ENCODE data around the gene CADM1.

CADM1 gene

DNA sequence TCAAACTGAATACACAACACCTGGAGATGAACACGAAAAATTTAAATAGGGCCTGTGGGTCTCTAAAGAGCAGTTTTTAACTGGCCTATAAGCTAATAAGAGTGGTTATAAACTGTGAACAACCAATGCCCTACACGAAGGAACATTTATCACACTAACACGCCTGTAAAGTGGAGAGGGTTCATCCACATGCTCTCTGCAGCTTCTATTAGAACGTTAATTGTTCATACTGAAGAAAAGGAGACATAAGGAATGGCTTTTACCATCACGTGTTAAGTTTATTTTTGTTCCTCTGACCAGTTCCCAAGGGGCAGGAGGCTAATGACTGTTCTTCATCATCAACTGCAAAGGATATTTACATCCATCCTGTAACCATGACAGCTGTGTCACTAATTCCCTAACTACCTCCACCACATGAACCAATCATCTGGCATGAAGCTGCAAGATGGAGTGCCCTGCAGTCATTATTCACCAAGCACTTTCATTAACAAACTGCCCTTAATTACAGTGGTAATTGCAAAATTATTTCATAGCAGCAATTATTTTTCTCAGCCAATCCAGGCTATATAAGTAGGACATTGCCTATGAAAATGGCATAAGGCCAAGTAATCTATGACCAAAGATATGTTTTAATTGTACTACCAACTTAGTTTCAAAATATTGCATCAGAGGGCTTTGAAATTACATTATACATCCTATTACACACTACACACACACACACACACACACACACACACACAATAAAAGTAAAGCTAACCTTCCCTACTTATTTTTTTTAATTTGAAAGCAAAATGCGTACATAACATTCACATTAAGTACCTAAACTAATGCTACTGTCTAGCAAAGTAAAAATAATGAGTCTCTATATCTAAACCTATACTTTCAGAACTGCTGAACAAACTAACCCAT lies 186.7 kb downstream of the CADM1 start:
- no peak for DNase-seq (ENCODE audit: low read depth)

DNA sequence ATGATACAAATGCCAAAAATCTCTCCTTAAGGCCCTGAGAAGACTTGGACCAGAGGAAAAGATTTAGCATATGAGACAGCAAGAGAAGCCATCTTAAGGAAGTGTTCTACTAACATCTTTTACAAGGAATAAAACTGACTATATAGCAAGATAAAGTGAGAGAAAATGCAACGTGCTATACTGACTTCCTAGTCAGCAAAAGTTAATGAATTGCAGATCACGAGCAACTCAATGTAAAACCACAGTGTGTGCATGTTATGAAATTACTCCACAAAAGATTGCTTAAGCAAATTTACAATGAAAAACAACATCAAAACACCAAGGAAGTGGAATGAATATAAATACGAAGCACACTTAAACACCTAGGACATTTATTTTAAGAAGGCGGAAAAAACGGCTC lies 187.5 kb downstream of the CADM1 start:
- DNase-seq (ENCODE audit: low read depth) = no peak

DNA sequence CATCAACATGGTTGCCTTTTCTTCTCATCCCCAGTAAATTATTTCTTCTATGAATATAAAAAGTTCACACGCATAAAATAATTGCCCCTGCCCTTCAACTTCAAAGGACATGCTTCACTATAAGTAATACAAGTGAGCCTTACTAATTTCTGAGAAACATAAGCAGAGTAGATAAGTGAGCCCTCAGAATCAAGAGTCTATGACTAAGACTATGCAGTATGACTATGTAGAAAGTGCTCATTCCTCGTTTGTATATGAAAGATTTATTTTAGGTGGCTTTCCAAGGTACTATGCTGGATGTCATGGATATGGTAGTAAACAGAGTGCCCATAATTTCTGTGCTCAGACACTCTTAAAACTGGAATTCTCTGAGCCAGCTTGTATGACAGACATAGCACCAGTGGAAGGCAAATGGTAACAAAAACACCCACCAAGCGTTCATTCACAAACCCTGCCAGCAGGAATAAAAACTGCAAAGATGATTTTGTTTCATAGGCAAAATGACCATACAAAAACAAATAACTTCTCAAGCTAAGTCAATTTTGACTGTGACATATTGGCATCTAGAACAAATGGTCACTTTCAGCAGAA lies 189.8 kb downstream of the CADM1 start:
- DNase-seq (ENCODE audit: low read depth) = no peak

DNA sequence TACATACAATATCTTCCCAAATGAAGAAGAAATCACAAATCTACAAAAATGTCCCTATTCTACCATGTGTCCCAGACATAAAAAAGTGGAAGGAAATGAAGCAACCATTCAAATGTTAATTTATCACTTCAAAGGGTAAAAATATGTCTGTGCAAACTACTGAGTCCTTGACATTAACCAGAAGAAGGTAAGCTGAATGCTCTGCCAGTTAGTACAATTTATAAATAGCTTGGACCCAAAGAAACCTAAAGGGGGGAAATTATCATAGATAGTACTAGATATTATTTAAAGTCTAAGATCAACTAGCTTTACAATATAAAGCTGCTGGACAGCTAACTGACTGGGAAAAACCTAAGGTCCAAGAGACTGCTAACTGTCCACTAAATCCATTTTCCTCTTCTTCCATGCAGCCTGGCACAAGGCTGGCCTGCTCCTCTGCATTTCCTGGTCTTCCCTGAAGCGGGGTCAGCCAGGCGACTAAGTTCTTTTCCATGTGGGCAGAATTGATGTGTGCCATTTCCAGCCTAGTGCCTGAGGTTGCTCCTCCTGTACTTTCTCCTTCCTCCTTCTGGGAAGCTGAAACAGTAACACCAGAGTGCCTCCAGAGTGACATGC lies 190.9 kb downstream of the CADM1 start:
- no peak for DNase-seq (ENCODE audit: low read depth)

DNA sequence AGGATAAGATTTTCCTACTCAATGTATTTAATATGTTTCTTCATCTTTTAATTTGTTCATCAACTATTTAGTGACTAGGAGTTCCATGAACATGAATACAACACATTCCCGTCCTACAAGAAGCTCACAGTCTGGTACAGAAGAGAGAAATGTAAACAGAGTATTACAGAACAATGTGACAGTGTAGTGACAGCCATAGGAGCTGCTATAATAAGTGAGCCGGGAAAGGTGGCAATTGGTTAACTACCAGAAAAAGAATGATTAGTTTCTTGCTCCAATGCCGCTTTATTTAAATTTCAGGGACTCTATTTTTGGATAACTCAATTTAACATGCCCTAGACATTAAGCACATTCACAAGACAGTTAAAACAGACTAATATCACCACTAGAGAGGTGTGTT lies 192.3 kb downstream of the CADM1 start:
- no peak for DNase-seq (ENCODE audit: low read depth)

DNA sequence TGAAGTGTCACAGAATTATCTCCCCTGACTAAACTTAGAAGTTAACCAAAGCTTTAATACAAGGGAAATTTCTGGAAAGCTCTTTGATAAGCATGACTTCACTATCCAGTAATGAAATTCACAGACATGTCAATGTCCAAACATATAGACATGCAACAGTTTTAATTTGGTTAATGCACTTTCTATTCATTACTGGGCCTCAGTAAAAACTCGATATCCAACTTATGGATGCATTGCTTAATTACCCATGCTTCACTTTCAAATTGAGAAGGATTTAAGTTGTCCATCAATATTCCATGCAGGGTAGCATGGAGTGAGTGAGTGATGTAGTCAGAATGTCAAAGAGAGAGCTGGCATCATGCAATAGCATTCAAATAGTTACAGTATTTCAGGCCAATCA lies 197.5 kb downstream of the CADM1 start:
- DNase-seq (ENCODE audit: low read depth) = no peak

DNA sequence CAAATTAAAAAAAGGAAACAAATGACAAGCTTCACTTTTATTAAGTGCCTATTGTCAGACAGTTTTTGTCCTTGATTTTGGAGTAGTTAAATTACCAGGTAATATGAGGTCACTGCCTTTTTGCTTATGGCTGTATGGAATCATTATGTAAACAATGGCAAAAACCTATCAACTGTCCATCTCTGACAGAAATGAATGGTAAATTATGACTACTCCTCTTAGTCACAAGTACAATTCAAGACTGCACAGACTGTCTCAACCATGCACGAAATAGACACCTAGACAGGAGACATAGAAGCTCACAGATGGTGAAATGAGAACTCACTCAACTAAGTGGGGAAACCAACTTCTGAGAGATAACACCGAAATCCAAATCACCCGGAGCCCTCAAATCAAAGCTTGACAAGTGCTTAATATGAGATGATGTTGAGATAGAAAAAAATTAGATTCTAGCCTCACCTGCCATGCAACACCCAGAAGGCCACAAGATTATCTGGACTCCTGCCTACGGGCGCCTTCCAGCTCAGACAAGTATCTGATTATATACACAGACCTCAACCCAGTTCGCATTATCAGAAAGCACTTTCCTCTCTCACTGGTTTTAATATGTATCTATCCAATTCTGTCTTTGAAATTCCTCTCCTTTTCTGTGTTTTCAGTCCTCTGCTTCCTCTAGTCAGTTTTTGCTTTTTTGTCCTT lies 199.3 kb downstream of the CADM1 start:
- DNase-seq (ENCODE audit: low read depth) = no peak

DNA sequence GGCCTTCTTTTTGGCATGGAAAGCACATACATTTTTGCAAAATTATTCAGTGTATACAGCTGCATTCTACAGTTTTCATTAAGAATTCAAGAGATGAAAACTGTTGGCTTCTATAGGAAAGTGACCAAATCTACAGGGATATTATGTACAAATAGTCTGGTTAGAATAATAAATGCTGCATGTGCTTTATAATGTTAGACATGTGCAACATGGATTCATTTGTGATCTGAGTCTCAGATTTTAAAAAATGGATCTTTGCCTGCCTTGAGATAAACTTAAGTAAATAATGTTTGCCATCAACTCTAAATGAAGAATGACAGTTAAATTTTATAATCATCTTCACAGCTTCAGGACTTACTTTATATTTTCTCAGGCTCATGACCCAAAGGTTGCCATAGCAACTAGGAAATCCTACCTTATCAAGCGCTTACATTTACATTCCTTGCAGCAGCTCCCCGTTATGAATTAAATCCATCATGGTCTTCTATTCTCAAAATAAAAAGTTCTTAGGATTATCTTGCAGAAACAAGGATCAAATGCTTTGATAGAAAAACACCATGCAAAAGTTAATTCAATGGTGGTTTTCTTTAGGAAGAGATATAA lies 200.2 kb downstream of the CADM1 start:
- DNase-seq (ENCODE audit: low read depth) = no peak

DNA sequence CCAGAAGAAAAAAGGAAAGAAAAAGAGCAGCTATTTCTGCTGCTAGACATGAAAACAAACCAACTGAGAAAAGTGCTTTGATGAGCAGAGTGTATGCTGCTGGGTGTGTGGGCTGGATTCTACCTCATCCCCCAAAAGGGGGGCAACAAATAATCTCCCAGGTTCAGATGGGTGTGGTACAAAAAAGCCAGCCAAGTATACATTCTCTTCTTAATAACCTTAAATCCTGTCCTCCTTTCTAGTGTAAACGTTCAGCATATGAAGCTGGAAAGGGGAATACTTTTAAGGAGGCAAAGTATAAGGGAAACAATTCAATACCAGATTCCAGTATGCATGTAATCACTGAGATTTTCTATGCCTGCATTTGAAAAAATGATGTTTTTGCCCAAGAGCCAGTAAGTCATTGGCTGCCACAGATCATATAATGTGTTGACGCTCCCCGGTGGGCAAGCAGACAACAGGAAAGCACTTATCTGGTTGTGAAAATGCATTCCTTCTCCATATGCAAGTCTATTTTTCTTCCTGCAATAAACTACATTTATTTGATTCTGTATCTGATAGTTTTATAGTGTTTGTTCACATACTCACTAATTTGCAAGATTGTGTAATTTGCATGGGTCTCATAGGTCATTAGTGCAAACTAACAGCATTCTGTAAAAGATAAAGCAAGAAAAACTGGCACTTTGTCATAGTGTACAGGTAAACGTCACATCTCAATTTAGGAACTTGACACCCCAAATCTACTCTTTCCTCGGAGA lies 201.1 kb downstream of the CADM1 start:
- no peak for DNase-seq (ENCODE audit: low read depth)

DNA sequence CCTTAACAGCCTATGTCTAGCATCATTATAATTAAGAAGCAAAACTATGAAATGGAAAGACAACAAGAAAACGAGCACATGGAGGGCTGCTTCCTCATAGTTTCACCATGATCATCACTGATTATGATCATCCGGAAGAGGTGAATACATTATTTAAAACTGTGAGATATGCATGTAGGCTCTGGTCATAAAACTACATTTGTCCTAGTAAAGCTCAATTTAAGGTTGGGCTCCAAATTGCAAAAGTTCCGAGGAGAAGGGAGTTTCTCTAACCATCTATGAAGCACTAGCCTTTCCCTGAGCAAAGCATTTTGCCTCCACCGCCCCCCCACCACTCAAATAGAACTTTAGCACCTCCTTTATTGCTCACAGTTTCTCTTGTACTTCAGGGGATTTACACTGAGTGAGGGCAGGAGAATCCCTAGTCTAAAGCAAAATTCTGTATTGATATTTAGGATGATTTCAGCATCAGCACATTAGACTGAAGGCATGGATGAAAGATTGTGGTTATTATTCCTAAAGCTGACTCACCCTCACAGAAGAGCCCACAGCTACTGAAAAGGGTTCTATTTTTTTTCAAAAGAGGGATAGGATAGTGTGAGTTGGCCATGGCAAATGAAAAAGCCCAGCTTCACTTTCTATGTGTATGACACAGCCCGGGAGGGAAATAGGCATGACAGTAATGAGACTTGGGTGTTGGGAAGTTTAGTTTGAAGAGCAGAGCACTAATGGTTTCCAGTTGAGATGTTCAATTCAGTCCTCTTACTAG lies 203.4 kb downstream of the CADM1 start:
- DNase-seq (ENCODE audit: low read depth) = no peak

DNA sequence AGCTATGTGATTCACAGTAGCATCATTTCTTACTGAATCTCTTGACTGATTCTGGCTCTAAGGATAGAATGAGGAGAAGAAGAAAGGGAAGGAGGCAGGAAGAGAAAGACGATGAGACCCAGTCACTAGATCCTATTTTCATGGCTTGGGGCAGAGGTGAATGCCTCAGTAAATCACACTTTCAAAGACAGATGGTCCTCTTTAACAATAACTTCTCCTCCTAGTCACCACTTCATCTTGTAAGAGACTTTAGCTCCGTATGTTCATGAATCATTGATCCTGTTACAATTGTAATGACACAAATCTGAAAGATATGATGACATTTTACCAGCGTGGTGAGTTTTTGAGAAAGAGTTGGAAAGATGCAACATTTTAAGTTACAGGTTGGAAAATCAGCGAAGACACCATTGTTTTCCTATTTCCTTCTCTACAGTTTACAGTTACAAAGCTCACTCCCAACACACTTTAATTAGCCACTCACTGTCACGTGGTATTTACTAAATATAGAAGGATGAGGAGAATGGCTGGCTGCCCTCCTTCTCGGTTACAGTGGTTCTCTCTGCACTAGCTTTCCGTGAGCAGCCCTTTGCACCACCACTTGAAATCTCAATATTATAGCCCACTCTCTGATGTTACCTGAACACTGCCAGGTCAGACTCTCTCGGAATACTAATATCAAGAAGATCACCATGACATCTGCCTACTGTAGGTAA lies 205.8 kb downstream of the CADM1 start:
- no peak for DNase-seq (ENCODE audit: low read depth)

DNA sequence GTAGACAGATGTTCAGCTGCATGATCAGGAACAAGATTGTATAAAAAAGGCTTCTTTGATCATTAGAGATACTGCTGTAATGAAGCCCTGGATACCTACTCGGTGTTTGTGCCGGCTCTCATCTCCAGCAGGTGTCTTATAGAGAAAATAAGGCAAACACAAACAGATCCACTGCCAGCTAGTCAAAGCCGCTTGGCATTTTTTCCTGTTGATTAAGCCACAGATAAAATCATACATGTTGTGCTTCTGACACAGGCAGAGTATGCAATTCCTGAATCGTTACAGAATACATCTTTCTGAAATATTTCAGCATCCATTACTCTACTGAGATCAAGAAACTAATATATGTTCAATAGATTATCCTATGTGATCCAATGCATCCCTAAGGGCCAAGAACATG lies 206.9 kb downstream of the CADM1 start:
- no peak for DNase-seq (ENCODE audit: low read depth)

DNA sequence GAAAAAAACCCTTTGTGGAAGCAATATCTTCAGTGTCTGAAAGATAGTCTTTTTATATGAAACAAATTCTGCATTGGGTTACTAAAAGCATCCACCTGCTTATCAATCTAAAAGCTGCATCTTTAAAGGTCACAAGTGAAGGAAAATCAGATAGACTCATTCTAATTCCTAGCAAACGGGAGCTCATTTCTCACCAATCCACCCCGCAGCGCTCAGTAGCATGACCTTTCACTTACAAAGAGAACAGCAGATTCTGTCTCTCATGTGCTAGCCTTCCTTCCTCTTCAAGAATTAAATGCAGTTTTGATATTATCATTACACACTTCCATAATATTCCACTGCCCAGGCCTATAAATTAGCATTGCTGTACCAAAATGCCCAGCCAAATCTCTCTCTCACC lies 212.9 kb downstream of the CADM1 start:
- no peak for DNase-seq (ENCODE audit: low read depth)

DNA sequence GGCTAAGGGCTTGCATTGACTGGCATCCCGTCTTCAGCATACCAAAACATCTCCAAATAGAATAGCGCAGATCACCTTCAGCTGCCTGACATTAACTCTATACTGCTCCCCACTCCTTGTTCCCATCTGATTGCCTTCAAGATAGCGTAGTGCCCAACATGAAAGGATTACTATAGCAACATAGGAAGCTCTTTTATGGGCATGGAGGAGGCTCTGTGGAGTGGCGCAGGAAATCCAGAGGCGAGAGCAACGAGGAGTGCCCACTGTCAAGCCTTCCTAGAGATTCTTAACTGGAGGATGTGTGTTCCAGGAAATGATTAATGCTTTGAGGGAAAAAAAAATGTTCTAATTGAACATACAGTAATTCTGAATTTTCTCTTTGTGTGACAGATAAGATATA lies 213.3 kb downstream of the CADM1 start:
- DNase-seq (ENCODE audit: low read depth) = no peak

DNA sequence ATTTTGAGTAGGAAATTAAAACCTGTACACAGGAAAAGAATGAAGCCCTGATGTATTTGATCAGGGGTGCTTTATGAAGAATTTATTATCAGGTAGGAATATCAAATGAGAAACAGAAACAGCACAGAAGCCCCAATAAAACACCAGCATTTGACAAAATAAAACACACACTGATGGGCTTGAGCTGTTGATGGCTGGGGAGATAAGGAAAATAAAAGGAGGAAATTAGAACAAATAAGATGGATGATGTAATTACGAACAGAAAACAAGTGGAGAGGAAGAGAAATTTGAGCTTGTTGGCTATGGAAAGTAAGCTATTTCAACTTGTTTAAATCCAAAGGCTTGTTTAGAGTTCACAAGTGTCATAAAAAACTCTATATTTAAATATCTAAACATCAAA lies 213.7 kb downstream of the CADM1 start:
- DNase-seq (ENCODE audit: low read depth) = no peak

DNA sequence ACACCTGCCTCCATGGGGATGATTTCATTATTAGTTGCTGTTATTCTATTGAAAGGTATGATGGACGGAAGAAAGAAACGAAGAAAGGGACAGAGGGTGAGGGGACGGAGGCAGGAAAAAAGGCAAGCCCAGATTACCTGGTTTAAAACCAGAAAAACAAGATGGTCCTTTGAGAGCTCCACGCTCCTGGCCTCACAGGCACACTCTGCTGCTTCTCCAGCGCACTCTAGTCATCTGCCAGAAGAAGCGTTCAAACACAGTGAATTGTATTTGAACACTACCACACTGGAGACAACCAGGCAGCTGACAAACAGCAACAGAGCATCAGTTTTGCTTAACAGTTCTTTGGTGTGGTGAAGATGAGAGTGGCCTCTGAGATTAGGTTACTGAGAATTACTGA lies 216.9 kb downstream of the CADM1 start:
- no peak for DNase-seq (ENCODE audit: low read depth)

DNA sequence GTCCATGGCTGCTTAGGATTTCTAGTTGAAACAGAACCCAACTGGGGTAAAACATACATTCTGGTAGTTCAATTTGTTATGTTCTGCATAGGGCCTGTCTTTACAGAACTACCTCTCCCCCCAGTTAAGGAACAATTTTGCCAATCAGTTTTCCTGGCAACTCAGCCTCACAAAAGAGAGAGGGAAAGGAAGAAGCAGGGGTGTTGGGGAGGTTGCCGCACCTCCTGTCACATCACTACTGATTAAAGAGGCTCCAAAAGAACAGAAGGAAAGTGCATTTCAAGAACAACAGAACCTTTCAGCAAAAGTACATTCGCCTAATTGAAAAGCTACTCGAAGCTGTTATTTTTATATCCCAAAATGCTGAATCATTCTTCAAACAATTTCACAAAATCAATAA lies 217.6 kb downstream of the CADM1 start:
- DNase-seq (ENCODE audit: low read depth) = no peak

DNA sequence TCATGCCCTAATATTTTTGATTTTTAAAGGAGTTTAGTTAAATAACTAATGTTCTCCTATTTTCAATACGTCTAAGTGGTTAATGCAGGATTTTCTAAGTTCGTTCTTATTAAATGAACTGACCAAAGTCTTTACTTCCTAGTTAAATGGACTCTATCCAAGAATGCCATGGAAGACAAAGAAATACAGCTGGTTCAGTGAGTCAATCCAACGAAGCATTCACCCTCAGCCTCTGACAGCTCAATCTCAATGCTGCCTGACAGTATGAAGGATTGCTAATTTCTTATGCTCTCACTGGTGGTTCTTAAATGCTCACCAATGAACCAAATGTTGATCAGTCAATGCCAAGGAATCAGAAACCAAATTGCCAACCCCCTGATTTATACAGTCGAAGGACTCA lies 219.4 kb downstream of the CADM1 start:
- DNase-seq (ENCODE audit: low read depth) = no peak

DNA sequence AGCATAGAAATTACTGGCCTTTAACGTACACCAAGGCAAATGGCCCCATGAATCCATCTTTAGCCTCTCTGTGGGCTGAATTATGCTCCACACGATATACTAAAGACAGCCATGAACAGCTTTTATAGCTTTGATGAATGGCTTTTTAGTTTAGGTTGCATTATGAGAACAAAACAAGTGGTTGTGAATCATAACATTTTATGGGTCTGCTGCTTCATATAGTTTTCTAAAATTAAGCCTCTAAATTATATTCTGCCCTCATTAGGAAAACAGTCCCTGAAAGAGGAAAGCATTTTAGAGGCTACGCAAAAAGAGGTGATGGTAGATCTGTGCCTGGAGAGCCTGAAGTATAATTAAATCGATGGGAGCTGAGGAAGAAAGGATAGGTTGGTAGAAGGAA lies 221.3 kb downstream of the CADM1 start:
- no peak for DNase-seq (ENCODE audit: low read depth)

DNA sequence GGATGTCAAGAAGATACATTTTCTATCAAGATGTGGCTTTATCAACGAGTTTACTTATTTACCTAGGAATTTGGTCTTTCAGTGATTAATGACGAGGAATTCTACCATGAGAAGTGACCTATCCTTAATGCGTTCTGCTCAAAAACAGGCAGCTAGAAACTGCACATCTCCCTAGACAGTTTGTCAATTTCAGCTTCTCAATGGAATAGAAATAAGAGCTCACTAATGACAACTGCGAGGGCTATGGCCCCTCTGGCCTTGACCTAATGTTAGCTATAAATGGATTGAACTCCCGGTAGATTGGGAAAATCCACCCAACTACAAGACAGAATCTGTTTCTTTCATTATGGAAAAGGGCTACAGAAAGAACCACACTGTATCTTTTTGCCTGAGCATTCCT lies 223.4 kb downstream of the CADM1 start:
- no peak for DNase-seq (ENCODE audit: low read depth)
